Right ventricle myocardium inferior (tissue), 1 donor: Measurements from ENCODE around the gene FAM234B. TPM values are rescaled to one million over a fixed set of nuclear protein-coding genes. Genes with fewer than 3 reads are reported as not detected.

Experiments used
- ATAC-seq: fragments of 200-7000 bp; cut with Tn5 transposase; one replicate; pipeline ENCODE4 v1.9.1; 2020; ENCODE audit warnings: mild to moderate bottlenecking, moderate library complexity
- DNase-seq: peaks from one replicate; pipeline ENCODE4 v3.0.0; 2021; ENCODE audit errors: missing footprints
- intact Hi-C: fragments of 100-400 bp; cut with DNase I; formaldehyde crosslinking; loops from one replicate; pipeline ENCODE4 v1.11.0; 2022
- total RNA-seq: library from RNA; stranded (reverse); fragmentation: NEBNext Ultra II Directional; extraction: Animal tissue kit (Norgen Biotek cat#: 25700); gene quantifications from one replicate; pipeline ENCODE4 v1.2.1, GENCODE V29; 2021
- donor health status: DM: no; HTN: yes; CAD: no; lungs with severe emphysema.

Gene FAM234B
- total RNA-seq, 1 donor from 2014 or later, result 2.4 TPM

DNA sequence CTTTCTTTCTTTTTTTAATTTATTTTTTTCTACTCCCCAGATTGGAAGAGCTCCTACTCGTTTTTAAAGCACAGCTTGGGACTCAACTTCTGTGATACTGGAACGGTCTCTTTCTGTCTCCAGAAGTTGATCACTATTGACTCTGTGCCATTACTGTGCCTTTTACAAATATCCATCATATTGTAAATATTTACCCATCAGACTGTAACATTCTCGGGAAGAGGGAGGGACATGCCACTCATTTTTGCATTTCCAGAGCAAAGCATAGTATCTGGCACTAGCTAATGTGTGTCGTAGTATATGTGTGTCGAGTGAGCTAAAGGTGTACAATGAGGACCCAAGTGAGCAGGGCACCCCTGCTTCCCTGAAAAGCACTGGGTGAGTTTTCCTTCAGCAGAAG, 83.3 kb downstream of the FAM234B start:
- ATAC-seq, result no peak
- intact Hi-C loops, result no loop called here
- no peak for DNase-seq

GRCh38 chr12:13128291-13128965, 84.2 kb downstream of the FAM234B start:
- intact Hi-C loops, result no loop called here
- ATAC-seq, result no peak
- no peak for DNase-seq

DNA sequence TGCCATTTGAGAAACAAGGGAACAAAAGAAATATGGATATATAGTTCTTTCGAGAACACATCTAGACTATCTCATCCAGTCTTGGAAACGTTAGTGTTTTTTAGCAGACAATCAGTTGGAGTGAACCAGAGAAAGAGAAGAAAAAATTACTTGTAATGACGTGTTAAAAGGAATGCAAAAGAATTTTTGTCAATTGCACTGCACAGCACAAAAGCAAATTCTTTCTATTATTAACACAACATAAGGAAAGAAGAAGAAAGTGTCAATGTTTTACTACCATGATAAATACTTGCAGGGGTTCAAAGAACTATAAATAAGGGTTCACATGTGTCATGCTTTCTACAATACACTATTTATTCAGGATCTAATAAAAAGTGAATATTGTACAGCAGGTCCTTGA, 86.8 kb downstream of the FAM234B start:
- intact Hi-C loops, result no loop called here
- no peak for DNase-seq
- no peak for ATAC-seq

Other genes with a start within 250 kb of the FAM234B start
- 26.5 TPM for gene DDX47, start 231.0 kb upstream of the FAM234B start, total RNA-seq
- 1.7 TPM for gene GPRC5A, start 152.8 kb upstream of the FAM234B start, total RNA-seq
- gene GPRC5D, start 92.2 kb upstream of the FAM234B start, total RNA-seq, result not detected
- 63.5 TPM for gene HEBP1, start 44.1 kb upstream of the FAM234B start, total RNA-seq
- not detected for gene GSG1, start 59.3 kb downstream of the FAM234B start, total RNA-seq
- 129 TPM for gene EMP1, start 152.3 kb downstream of the FAM234B start, total RNA-seq